ENCODE results near the gene TMEM183A.

DNA sequence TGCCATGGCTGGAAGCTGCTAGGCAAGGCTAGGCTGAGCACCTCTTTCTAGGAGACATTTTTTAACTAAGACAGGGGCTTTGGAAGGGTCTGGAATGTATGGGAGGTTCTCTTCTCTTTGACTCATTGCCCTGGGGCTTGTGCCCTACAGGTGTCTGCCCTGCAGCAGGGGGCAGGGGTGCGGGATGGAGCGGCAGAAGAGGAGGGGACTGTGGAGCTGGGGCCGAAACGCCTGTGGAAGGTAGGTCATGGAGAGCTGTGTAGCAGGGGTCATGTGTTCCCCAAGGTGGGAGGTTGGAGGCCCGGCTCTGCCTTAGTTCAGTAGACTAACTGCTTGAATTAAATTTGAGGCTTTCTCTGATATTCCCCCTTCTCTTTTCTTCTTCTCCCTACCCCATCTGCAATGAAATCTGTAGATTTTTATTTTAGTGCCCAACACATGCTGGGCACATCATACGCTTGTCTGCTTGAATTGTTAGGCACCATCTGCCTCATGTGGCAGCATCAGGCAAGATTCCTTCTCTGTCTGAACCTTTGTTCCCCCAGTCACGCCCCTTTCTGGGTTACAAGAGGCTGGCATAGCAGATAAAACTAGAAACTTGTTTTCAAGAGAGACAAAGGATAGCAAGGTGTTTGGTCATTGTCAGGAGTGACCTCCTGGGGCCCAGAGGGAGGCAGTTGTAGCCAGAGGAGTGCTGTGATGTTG lies 37.5 kb downstream of the TMEM183A start:
- TF ChIP-seq CBX5 (IDR thresholded peaks at IDR 0.05; ENCODE audit: low read depth) (no peak), POLR2A (IDR thresholded peaks at IDR 0.05; ENCODE audit: low read depth, low read length) (no peak), CEBPB (IDR thresholded peaks at IDR 0.05; ENCODE audit: borderline replicate concordance in 1 of 2, low read depth in 2 of 2, low read length in 2 of 2) (no peak), KAT2A (conservative IDR thresholded peaks at IDR 0.05; ENCODE audit: control insufficient read depth, low read depth, low read length) (no peak), NR2C1 (IDR thresholded peaks at IDR 0.05) (no peak), ZSCAN29 (IDR thresholded peaks at IDR 0.05) (no peak), EP300 (IDR thresholded peaks at IDR 0.05; ENCODE audit: borderline replicate concordance in 1 of 2, control insufficient read depth in 1 of 2, low read depth in 2 of 2, low read length in 2 of 2) (no peak), CREB1 (IDR thresholded peaks at IDR 0.05; ENCODE audit: low read depth) (no peak)
- TF ChIP-seq, protein P1, sequence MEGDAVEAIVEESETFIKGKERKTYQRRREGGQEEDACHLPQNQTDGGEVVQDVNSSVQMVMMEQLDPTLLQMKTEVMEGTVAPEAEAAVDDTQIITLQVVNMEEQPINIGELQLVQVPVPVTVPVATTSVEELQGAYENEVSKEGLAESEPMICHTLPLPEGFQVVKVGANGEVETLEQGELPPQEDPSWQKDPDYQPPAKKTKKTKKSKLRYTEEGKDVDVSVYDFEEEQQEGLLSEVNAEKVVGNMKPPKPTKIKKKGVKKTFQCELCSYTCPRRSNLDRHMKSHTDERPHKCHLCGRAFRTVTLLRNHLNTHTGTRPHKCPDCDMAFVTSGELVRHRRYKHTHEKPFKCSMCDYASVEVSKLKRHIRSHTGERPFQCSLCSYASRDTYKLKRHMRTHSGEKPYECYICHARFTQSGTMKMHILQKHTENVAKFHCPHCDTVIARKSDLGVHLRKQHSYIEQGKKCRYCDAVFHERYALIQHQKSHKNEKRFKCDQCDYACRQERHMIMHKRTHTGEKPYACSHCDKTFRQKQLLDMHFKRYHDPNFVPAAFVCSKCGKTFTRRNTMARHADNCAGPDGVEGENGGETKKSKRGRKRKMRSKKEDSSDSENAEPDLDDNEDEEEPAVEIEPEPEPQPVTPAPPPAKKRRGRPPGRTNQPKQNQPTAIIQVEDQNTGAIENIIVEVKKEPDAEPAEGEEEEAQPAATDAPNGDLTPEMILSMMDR (IDR thresholded peaks at IDR 0.05 in 2 of 3, conservative IDR thresholded peaks at IDR 0.05 in 1 of 3; ENCODE audit: control insufficient read depth in 2 of 3, extremely low read depth in 1 of 3, insufficient read depth in 1 of 3, low read depth in 3 of 3, low read length in 3 of 3) = no peak
- TF ChIP-seq, protein P2, sequence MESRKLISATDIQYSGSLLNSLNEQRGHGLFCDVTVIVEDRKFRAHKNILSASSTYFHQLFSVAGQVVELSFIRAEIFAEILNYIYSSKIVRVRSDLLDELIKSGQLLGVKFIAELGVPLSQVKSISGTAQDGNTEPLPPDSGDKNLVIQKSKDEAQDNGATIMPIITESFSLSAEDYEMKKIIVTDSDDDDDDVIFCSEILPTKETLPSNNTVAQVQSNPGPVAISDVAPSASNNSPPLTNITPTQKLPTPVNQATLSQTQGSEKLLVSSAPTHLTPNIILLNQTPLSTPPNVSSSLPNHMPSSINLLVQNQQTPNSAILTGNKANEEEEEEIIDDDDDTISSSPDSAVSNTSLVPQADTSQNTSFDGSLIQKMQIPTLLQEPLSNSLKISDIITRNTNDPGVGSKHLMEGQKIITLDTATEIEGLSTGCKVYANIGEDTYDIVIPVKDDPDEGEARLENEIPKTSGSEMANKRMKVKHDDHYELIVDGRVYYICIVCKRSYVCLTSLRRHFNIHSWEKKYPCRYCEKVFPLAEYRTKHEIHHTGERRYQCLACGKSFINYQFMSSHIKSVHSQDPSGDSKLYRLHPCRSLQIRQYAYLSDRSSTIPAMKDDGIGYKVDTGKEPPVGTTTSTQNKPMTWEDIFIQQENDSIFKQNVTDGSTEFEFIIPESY (IDR thresholded peaks at IDR 0.05) = no peak

All from GM12878 (cell line).